ENCODE measurements around the gene NUDT13. TPM values are rescaled to one million over a fixed set of nuclear protein-coding genes. Genes with fewer than 3 reads are reported as not detected.

The NUDT13 gene
- total RNA-seq, 6 experiments from 2014 or later: 1.8 to 4.2 (median 2.1) TPM

DNA sequence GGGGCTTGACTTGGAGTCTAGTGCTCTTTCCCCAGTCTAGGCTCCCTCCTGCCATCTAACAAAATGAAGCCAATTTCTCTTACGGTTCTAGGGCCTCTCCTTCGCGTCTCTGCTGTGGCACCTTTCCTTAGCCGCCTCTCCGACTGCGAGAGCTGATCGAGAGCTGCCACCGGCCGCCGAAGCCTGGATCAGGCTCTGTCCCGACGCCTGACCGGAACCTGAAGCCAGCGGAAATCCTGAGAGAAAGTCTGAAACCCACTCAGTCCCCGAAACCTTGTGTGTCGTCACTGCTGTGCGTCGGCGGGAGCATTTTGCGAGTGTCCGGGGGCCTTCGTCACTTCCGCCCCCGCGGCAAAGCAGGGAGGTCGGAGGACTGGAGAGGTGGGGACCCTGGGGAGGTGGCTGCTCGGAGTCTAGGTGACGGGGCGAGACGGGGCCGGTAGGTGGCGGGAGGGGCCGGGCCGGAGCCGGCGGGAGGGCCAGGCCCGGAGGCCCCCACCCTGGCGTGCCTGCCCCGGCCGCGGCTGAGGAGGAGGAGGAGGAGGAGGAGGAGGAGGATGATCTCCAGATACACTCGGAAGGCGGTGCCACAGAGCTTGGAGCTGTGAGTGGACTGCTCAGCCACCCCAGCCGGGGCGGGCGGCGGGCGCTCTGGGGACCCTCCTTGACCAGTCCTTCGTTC is 57.7 kb downstream of the NUDT13 start, which contains the start of the genes ECD and FAM149B1:
Gene ECD (minus strand): TSS at position 226 of the 682 bp plus-strand sequence. CDS start 4,071 bp downstream, outside the sequence.
Gene FAM149B1 (plus strand): TSS at position 337 of the 682 bp plus-strand sequence. CDS start 221 bp downstream, at position 558.
- WGBS (ENCODE audit: insufficient coverage, low coverage, low lambda C conversion rate, missing lambda C conversion rate): 0% methylated on average over 16 of the region's 49 CpGs
- DNase-seq (peak; percentile 95 to 96 (median 96)), ATAC-seq (peak; percentile 97 to 98 (median 98))
- H3K4me1 ChIP-seq: peaks cover 0 to 14% (median 3%) of the 10 kb centered on the region in 4 donors
- TF ChIP-seq, protein P1, sequence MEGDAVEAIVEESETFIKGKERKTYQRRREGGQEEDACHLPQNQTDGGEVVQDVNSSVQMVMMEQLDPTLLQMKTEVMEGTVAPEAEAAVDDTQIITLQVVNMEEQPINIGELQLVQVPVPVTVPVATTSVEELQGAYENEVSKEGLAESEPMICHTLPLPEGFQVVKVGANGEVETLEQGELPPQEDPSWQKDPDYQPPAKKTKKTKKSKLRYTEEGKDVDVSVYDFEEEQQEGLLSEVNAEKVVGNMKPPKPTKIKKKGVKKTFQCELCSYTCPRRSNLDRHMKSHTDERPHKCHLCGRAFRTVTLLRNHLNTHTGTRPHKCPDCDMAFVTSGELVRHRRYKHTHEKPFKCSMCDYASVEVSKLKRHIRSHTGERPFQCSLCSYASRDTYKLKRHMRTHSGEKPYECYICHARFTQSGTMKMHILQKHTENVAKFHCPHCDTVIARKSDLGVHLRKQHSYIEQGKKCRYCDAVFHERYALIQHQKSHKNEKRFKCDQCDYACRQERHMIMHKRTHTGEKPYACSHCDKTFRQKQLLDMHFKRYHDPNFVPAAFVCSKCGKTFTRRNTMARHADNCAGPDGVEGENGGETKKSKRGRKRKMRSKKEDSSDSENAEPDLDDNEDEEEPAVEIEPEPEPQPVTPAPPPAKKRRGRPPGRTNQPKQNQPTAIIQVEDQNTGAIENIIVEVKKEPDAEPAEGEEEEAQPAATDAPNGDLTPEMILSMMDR (IDR thresholded peaks at IDR 0.05): peak in 3 of 4 donors; percentile 26 to 30 (median 27)
- peak; percentile 91 for TF ChIP-seq POLR2A (IDR thresholded peaks at IDR 0.05)
- H3K27me3 ChIP-seq: no peaks in the 10 kb centered on the region
- intact Hi-C loops (cut with DNase I): no loop called here
- H3K4me3 ChIP-seq: peak within 1 kb of the TSS; percentile 76 to 86 (median 80)
- no peaks in the 10 kb centered on the region for H3K9me3 ChIP-seq
- peak within 1 kb of the TSS; percentile 87 to 93 (median 91) for H3K27ac ChIP-seq
- peaks cover 0 to 5% (median 0%) of the 10 kb centered on the region in 4 donors for H3K36me3 ChIP-seq

DNA sequence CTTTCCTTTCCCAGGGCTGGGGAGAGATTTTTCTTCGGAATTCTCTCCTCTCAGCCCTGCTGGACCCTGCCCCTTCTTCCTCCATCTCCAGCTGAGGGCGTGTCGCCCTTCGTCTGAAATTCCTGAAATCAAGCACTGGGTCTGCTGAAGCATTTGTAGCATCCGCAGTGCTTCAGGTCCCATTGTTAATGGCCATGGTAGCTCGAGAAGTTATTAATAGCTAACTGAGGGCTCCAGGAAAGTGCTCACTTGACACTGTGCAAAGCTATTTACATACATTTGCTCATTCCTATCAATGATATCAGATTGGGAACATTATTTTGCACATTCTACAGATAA is 58.2 kb downstream of the NUDT13 start:
- intact Hi-C loops (cut with DNase I): no loop called here
- H3K36me3 ChIP-seq: peaks cover 0 to 5% (median 0%) of the 10 kb centered on the region in 4 donors
- peak overlapping the region; percentile 76 to 86 (median 80) for H3K4me3 ChIP-seq
- DNase-seq: no peak
- peaks cover 0 to 14% (median 3%) of the 10 kb centered on the region in 4 donors for H3K4me1 ChIP-seq
- TF ChIP-seq, protein P1 (IDR thresholded peaks at IDR 0.05): peak in 1 of 4 donors; percentile 0
- TF ChIP-seq POLR2A (IDR thresholded peaks at IDR 0.05): no peak
- H3K27me3 ChIP-seq: no peaks in the 10 kb centered on the region
- ATAC-seq: peak in 1 of 4 donors; percentile 15
- no peaks in the 10 kb centered on the region for H3K9me3 ChIP-seq
- peak overlapping the region; percentile 87 to 93 (median 91) for H3K27ac ChIP-seq
- 0% methylated on average over 3 of the region's 6 CpGs for WGBS (ENCODE audit: insufficient coverage, low coverage, low lambda C conversion rate, missing lambda C conversion rate)

DNA sequence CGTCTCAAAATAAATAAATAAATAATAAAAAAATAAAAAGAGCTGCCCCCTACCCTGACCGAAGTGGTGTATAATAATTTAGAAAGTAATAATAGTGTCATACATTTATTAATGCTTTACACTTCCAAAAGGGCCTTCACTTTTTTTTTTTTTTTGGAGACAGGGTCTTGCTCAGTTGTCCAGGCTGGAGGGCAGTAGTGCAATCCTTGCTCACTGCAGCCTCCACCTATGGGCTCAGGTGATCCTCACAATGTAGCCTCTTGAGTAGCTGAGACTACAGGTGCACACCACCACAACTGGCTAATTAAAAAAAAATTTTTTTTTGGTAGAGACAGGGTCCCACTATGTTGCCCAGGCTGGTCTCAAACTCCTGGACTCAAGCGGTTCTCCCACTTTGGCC is 59.1 kb downstream of the NUDT13 start:
- ATAC-seq (no peak), DNase-seq (no peak)
- Histone ChIP-seq H3K4me1 (peaks cover 0 to 14% (median 3%) of the 10 kb centered on the region in 4 donors), H3K9me3 (no peaks in the 10 kb centered on the region), H3K27ac (no peak overlapping the region), H3K27me3 (no peaks in the 10 kb centered on the region), H3K36me3 (no peaks in the 10 kb centered on the region), H3K4me3 (no peak overlapping the region)
- WGBS (ENCODE audit: insufficient coverage, low coverage, low lambda C conversion rate, missing lambda C conversion rate): 97% methylated on average over 3 of the region's 3 CpGs
- intact Hi-C loops (cut with DNase I): no loop called here
- TF ChIP-seq POLR2A (IDR thresholded peaks at IDR 0.05): no peak
- TF ChIP-seq, protein P1 (IDR thresholded peaks at IDR 0.05): no peak

DNA sequence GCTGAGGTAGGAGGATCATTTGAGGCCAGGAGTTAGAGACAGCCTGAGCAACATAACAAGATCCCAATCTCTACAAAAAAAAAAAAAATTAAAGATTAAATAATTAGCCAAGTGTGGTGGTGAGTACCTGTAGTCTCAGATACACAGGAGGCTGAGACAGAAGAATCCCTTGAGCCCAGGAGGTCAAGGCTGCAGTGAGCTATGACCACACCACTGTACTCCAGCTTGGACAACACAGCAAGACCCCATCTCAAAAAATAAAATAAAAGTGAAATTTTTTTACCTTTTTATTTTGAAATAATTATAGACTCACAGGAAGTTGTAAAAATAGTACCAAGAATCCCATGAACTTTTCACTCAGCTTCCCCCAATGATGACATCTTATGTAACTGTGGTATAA is 62.6 kb downstream of the NUDT13 start:
- ATAC-seq: no peak
- TF ChIP-seq, protein P1 (IDR thresholded peaks at IDR 0.05): no peak
- TF ChIP-seq POLR2A (IDR thresholded peaks at IDR 0.05): no peak
- DNase-seq: no peak
- Histone ChIP-seq H3K36me3 (peaks cover 0 to 8% (median 2%) of the 10 kb centered on the region in 4 donors), H3K9me3 (no peaks in the 10 kb centered on the region), H3K4me1 (peaks cover 0 to 9% (median 3%) of the 10 kb centered on the region in 4 donors), H3K27me3 (no peaks in the 10 kb centered on the region), H3K27ac (no peak overlapping the region), H3K4me3 (no peak overlapping the region)
- intact Hi-C loops (cut with DNase I): no loop called here

All from right lobe of liver (tissue), 6 donors.